Measurements from ENCODE around the gene HRK. TPM values are rescaled to one million over a fixed set of nuclear protein-coding genes. Genes with fewer than 3 reads are reported as not detected.

Gene HRK
- not detected for total RNA-seq

GRCh38 chr12:116881325-116881876 is at the start of gene HRK:
HRK (minus strand) TSS chr12:116881441; CDS start chr12:116881307, 134 bp downstream.
- DNase-seq = no peak
- Mint-ChIP-seq H3K27ac (peak within 1 kb of the TSS; percentile 68), H3K36me3 (ENCODE audit: low read depth) (peaks cover 2% of the 10 kb centered on the region), H3K9me3 (no peaks in the 10 kb centered on the region), H3K4me1 (peaks cover 35% of the 10 kb centered on the region), H3K4me3 (peak within 1 kb of the TSS; percentile 78), H3K27me3 (peaks cover 73% of the 10 kb centered on the region)
- ChIA-PET POLR2A (no interaction called here), CTCF (interaction anchor here (0.9 to 1.4 kb wide), 2 partner anchors 15 to 24 kb away, joined by 3 read pairs; no protein-coding TSS in a partner anchor)

GRCh38 chr12:116929885-116930284 is 48.6 kb upstream of the HRK start:
- no peak for DNase-seq
- Mint-ChIP-seq H3K27ac (no peak overlapping the region), H3K4me3 (no peak overlapping the region), H3K4me1 (peaks cover 28% of the 10 kb centered on the region), H3K9me3 (no peaks in the 10 kb centered on the region), H3K27me3 (no peaks in the 10 kb centered on the region), H3K36me3 (ENCODE audit: low read depth) (peaks cover 71% of the 10 kb centered on the region)
- ChIA-PET CTCF (interaction anchor here (1.4 to 1.6 kb wide), 2 partner anchors 15 to 16 kb away, joined by 3 read pairs; no protein-coding TSS in a partner anchor), POLR2A (interaction anchor here (0.6 kb wide), 1 partner anchor 58 kb away, joined by 3 read pairs; no protein-coding TSS in a partner anchor)

GRCh38 chr12:116928504-116928903 is 47.3 kb upstream of the HRK start:
- Mint-ChIP-seq H3K36me3 (ENCODE audit: low read depth) (peaks cover 67% of the 10 kb centered on the region), H3K27me3 (no peaks in the 10 kb centered on the region), H3K4me1 (peaks cover 41% of the 10 kb centered on the region), H3K4me3 (no peak overlapping the region), H3K27ac (no peak overlapping the region), H3K9me3 (no peaks in the 10 kb centered on the region)
- ChIA-PET POLR2A (no interaction called here), CTCF (interaction anchor here (1.4 to 1.6 kb wide), 2 partner anchors 13 to 17 kb away, joined by 3 read pairs; no protein-coding TSS in a partner anchor)
- no peak for DNase-seq

GRCh38 chr12:116927244-116927940 is 46.2 kb upstream of the HRK start:
- Mint-ChIP-seq H3K4me1 (peaks cover 50% of the 10 kb centered on the region), H3K36me3 (ENCODE audit: low read depth) (peaks cover 63% of the 10 kb centered on the region), H3K4me3 (no peak overlapping the region), H3K27ac (no peak overlapping the region), H3K9me3 (no peaks in the 10 kb centered on the region), H3K27me3 (no peaks in the 10 kb centered on the region)
- no peak for DNase-seq
- ChIA-PET CTCF (no interaction called here), POLR2A (no interaction called here)

GRCh38 chr12:116926283-116927243 is 45.3 kb upstream of the HRK start:
- Mint-ChIP-seq H3K36me3 (ENCODE audit: low read depth) (peaks cover 56% of the 10 kb centered on the region), H3K4me3 (no peak overlapping the region), H3K27me3 (no peaks in the 10 kb centered on the region), H3K4me1 (peaks cover 57% of the 10 kb centered on the region), H3K27ac (peak overlapping the region; percentile 47), H3K9me3 (no peaks in the 10 kb centered on the region)
- POLR2A ChIA-PET = interaction anchor here (0.6 kb wide), 1 partner anchor 156 kb away, joined by 3 read pairs; no protein-coding TSS in a partner anchor
- no peak for DNase-seq
- CTCF ChIA-PET = no interaction called here

GRCh38 chr12:116924558-116925453 is 43.6 kb upstream of the HRK start:
- Mint-ChIP-seq H3K4me3 (peak overlapping the region; percentile 70), H3K27me3 (no peaks in the 10 kb centered on the region), H3K4me1 (peaks cover 71% of the 10 kb centered on the region), H3K27ac (peak overlapping the region; percentile 86), H3K9me3 (no peaks in the 10 kb centered on the region), H3K36me3 (ENCODE audit: low read depth) (peaks cover 51% of the 10 kb centered on the region)
- ChIA-PET CTCF (interaction anchor here (0.7 to 1.2 kb wide), 2 partner anchors 11 to 930 kb away, joined by 4 to 5 read pairs; no protein-coding TSS in a partner anchor), POLR2A (no interaction called here)
- peak; percentile 87 for DNase-seq

- Mint-ChIP-seq H3K9me3 (no peaks in the 10 kb centered on the region), H3K36me3 (ENCODE audit: low read depth) (peaks cover 45% of the 10 kb centered on the region), H3K27ac (peak overlapping the region; percentile 91), H3K4me3 (peak overlapping the region; percentile 39), H3K27me3 (no peaks in the 10 kb centered on the region), H3K4me1 (peaks cover 90% of the 10 kb centered on the region)
- CTCF ChIA-PET = no interaction called here
- DNase-seq = peak; percentile 37
- POLR2A ChIA-PET = no interaction called here
These were observed 41.1 kb upstream of the HRK start for GRCh38 chr12:116922194-116922897.

GRCh38 chr12:116920939-116921338 is 39.7 kb upstream of the HRK start:
- POLR2A ChIA-PET = no interaction called here

GRCh38 chr12:116919706-116920485 is 38.7 kb upstream of the HRK start:
- no peak for DNase-seq
- Mint-ChIP-seq H3K27me3 (no peaks in the 10 kb centered on the region), H3K36me3 (ENCODE audit: low read depth) (peaks cover 48% of the 10 kb centered on the region), H3K4me3 (no peak overlapping the region), H3K4me1 (peaks cover 91% of the 10 kb centered on the region), H3K27ac (no peak overlapping the region), H3K9me3 (peaks cover 5% of the 10 kb centered on the region)
- POLR2A ChIA-PET = no interaction called here
- CTCF ChIA-PET = interaction anchor here (1.1 kb wide), 1 partner anchor 12 kb away, joined by 3 read pairs; no protein-coding TSS in a partner anchor

More at GRCh38 chr12:116920939-116921338, 39.7 kb upstream of the HRK start:
- peak overlapping the region; percentile 76 for H3K27ac Mint-ChIP-seq
- H3K27me3 Mint-ChIP-seq = no peaks in the 10 kb centered on the region
- H3K9me3 Mint-ChIP-seq = peaks cover 2% of the 10 kb centered on the region
- no peak overlapping the region for H3K4me3 Mint-ChIP-seq
- DNase-seq = no peak
- CTCF ChIA-PET = interaction anchor here (0.5 to 0.6 kb wide), 2 partner anchors 103 to 213 kb away, joined by 3 to 4 read pairs; no protein-coding TSS in a partner anchor
- H3K4me1 Mint-ChIP-seq = peaks cover 91% of the 10 kb centered on the region
- peaks cover 45% of the 10 kb centered on the region for H3K36me3 Mint-ChIP-seq (ENCODE audit: low read depth)

GRCh38 chr12:116919247-116919661 is 38.0 kb upstream of the HRK start:
- CTCF ChIA-PET = interaction anchor here (1.1 kb wide), 1 partner anchor 13 kb away, joined by 3 read pairs; no protein-coding TSS in a partner anchor
- Mint-ChIP-seq H3K27ac (no peak overlapping the region), H3K4me1 (peaks cover 86% of the 10 kb centered on the region), H3K9me3 (peaks cover 5% of the 10 kb centered on the region), H3K36me3 (ENCODE audit: low read depth) (peaks cover 47% of the 10 kb centered on the region), H3K27me3 (no peaks in the 10 kb centered on the region), H3K4me3 (no peak overlapping the region)
- POLR2A ChIA-PET = no interaction called here
- no peak for DNase-seq

- CTCF ChIA-PET = interaction anchor here (1.8 kb wide), 1 partner anchor 19 kb away, joined by 6 read pairs; no protein-coding TSS in a partner anchor
- no peaks in the 10 kb centered on the region for H3K27me3 Mint-ChIP-seq
- POLR2A ChIA-PET = no interaction called here
- H3K9me3 Mint-ChIP-seq = peaks cover 5% of the 10 kb centered on the region
- DNase-seq = no peak
- no peak overlapping the region for H3K27ac Mint-ChIP-seq
- H3K4me3 Mint-ChIP-seq = no peak overlapping the region
- peaks cover 82% of the 10 kb centered on the region for H3K4me1 Mint-ChIP-seq
- H3K36me3 Mint-ChIP-seq (ENCODE audit: low read depth) = peaks cover 52% of the 10 kb centered on the region
These were observed 37.2 kb upstream of the HRK start for GRCh38 chr12:116918464-116918863.
